ENCODE measurements around the gene VPS39. TPM values are rescaled to one million over a fixed set of nuclear protein-coding genes. Genes with fewer than 3 reads are reported as not detected.
A peak's percentile ranks its signal among the peaks of the same experiment; 100 is the strongest.

The VPS39 gene
- total and polyA plus RNA-seq, 9 of the 15 experiments (the other 6 are each of a cell fraction or from before 2014, with no cell fraction given), result 3.2 to 37.3 (median 21.8) TPM

DNA sequence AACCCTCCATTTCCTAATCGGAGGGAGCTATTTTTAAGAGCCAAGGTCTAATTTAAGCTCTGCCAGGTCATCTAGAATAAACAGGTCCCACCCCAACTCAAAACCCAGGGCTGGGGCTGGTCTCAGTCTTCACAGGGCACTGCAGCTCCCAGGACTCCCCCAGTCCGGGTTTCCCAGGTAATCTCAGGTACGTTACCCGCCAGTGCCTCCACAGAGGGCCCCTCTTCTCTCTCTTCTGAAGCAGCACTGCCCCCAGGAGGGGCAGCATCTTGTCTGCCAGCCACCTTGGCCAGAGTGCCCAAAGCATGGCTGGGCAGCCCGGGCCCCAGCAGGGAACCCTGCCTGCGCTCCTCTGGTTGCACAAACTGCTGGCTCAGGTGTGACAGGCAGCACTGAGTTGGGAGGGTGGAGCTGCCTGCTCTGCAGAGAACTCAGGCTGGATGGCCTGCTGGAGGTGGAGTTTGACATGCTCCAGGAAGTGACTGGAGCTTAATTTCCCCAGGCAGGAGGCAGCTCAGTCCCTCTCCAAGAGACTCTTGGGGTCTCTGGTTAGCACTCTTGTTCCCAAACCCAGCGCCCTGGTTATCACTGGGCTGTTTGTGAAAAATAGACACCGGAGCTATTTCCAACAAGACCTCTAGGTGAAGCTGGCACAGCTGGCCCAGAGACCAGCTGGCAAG, 51.7 kb downstream of the VPS39 start, which contains the start of gene PLA2G4F:
Gene PLA2G4F, minus strand, starts transcription at position 394 of the 680 bp plus-strand sequence. Its CDS starts 87 bp downstream, at position 307.
- WGBS (ENCODE audit: insufficient coverage, low coverage, missing lambda C conversion rate), result 64% methylated on average over 8 of the region's 8 CpGs
- in situ Hi-C loops (cut with MboI), result no loop called here
- POLR2A ChIA-PET, result interaction anchor here (0.6 to 1.5 kb wide), 6 partner anchors 8 to 25 kb away, joined by 3 to 6 read pairs (median 4); no protein-coding TSS in a partner anchor
- TF ChIP-seq SREBF2 (CRISPR knock-in tag; IDR thresholded peaks at IDR 0.05) (no peak), RAD51 (IDR thresholded peaks at IDR 0.05; ENCODE audit: borderline replicate concordance, low read depth) (no peak), SRSF1 (IDR thresholded peaks at IDR 0.05; ENCODE audit: low read depth, low read length) (no peak), E2F3 (CRISPR knock-in tag; IDR thresholded peaks at IDR 0.05) (no peak), ZNF436 (CRISPR knock-in tag; IDR thresholded peaks at IDR 0.05) (no peak), DIDO1 (tag; IDR thresholded peaks at IDR 0.05; ENCODE audit: low read depth) (no peak), CXXC5 (CRISPR knock-in tag; IDR thresholded peaks at IDR 0.05) (no peak), ZBTB11 (CRISPR knock-in tag; IDR thresholded peaks at IDR 0.05) (no peak), ZNF586 (CRISPR knock-in tag; conservative IDR thresholded peaks at IDR 0.05) (no peak), ZNF695 (CRISPR knock-in tag; IDR thresholded peaks at IDR 0.05) (no peak), ZBTB1 (CRISPR knock-in tag; IDR thresholded peaks at IDR 0.05; ENCODE audit: borderline replicate concordance, low read depth) (no peak), NCOA4 (IDR thresholded peaks at IDR 0.05; ENCODE audit: partially characterized antibody) (no peak)
- TF ChIP-seq, protein P1, sequence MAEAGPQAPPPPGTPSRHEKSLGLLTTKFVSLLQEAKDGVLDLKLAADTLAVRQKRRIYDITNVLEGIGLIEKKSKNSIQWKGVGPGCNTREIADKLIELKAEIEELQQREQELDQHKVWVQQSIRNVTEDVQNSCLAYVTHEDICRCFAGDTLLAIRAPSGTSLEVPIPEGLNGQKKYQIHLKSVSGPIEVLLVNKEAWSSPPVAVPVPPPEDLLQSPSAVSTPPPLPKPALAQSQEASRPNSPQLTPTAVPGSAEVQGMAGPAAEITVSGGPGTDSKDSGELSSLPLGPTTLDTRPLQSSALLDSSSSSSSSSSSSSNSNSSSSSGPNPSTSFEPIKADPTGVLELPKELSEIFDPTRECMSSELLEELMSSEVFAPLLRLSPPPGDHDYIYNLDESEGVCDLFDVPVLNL (CRISPR knock-in tag; IDR thresholded peaks at IDR 0.05; ENCODE audit: low read depth), result no peak
- TF ChIP-seq, protein P2, sequence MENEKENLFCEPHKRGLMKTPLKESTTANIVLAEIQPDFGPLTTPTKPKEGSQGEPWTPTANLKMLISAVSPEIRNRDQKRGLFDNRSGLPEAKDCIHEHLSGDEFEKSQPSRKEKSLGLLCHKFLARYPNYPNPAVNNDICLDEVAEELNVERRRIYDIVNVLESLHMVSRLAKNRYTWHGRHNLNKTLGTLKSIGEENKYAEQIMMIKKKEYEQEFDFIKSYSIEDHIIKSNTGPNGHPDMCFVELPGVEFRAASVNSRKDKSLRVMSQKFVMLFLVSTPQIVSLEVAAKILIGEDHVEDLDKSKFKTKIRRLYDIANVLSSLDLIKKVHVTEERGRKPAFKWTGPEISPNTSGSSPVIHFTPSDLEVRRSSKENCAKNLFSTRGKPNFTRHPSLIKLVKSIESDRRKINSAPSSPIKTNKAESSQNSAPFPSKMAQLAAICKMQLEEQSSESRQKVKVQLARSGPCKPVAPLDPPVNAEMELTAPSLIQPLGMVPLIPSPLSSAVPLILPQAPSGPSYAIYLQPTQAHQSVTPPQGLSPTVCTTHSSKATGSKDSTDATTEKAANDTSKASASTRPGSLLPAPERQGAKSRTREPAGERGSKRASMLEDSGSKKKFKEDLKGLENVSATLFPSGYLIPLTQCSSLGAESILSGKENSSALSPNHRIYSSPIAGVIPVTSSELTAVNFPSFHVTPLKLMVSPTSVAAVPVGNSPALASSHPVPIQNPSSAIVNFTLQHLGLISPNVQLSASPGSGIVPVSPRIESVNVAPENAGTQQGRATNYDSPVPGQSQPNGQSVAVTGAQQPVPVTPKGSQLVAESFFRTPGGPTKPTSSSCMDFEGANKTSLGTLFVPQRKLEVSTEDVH (IDR thresholded peaks at IDR 0.05; ENCODE audit: low read depth, partially characterized antibody), result no peak

More for the DNA sequence above, 51.7 kb downstream of the VPS39 start, which contains the start of gene PLA2G4F:
- Histone ChIP-seq H3K9me3 (replicated peaks; ENCODE audit: control insufficient read depth, insufficient read depth, low read depth, low read length) (no peaks in the 10 kb centered on the region), H2AFZ (ENCODE audit: low read depth, low read length) (0 out of 2 replicates have a peak within 1 kb of the TSS, but pooled peaks have one; percentile 1), H3K36me3 (ENCODE audit: control insufficient read depth, insufficient read depth, low read length) (peaks cover 28% of the 10 kb centered on the region; the same call in 2 of the 3 replicates), H3K9me1 (ENCODE audit: control insufficient read depth, insufficient read depth, low read length) (peaks cover 8% of the 10 kb centered on the region), H3K9ac (ENCODE audit: insufficient read depth in 1 of 2, low read depth in 2 of 2, low read length in 2 of 2) (peak within 1 kb of the TSS in 1 of 2 experiments; percentile 76; a peak in 1 of 4 replicates), H3K4me3 (no peak within 1 kb of the TSS), H3K79me2 (ENCODE audit: control insufficient read depth, insufficient read depth, low read length) (no peaks in the 10 kb centered on the region), H3K27me3 (ENCODE audit: control insufficient read depth in 2 of 2, insufficient read depth in 2 of 2, low read length in 2 of 2) (peaks cover 0 to 7% of the 10 kb centered on the region in 2 experiments; a peak in 2 of 5 replicates), H3K4me1 (replicated peaks in 1 of 2; ENCODE audit: control insufficient read depth in 2 of 2, insufficient read depth in 2 of 2, low read length in 2 of 2) (peaks cover 17 to 27% of the 10 kb centered on the region in 2 experiments; a peak in 4 of 5 replicates), H3K4me2 (ENCODE audit: insufficient read depth, low read length) (no peak within 1 kb of the TSS), H3K27ac (ENCODE audit: extremely low read depth, low read depth, low read length) (no peak within 1 kb of the TSS; the same call in 2 of the 3 replicates), H4K20me1 (replicated peaks; ENCODE audit: control insufficient read depth, insufficient read depth, low read length) (no peaks in the 10 kb centered on the region)
- DNase-seq (ENCODE audit: extremely low read depth in 1 of 4, low spot score in 3 of 4), result no peak
- BruUV-seq (replicated peaks), result no TSS peak
- peak; percentile 37 for ATAC-seq
- FAIRE-seq, result no peak
- CTCF ChIA-PET (ENCODE audit: low intra/inter-chr PET ratio), result no interaction called here
- intact Hi-C loops (cut with micrococcal nuclease), result no loop called here

Data from K562 (cell line).